ENCODE data around the gene MYRFL.

The MYRFL gene

GRCh38 chr12:69935651-69936100 is 110.6 kb downstream of the MYRFL start:
- DNase-seq, result no peak

- no peak for DNase-seq
These were observed 111.2 kb downstream of the MYRFL start for GRCh38 chr12:69936214-69936731.

GRCh38 chr12:69936766-69937165 is 111.7 kb downstream of the MYRFL start:
- no peak for DNase-seq

GRCh38 chr12:69947123-69947522 is 122.1 kb downstream of the MYRFL start:
- DNase-seq, result no peak

- no peak for DNase-seq
These were observed 122.9 kb downstream of the MYRFL start for GRCh38 chr12:69947897-69948296.

- no peak for DNase-seq
These were observed 123.8 kb downstream of the MYRFL start for GRCh38 chr12:69948851-69949250.

GRCh38 chr12:69949311-69950002 is 124.4 kb downstream of the MYRFL start:
- no peak for DNase-seq

- no peak for DNase-seq
These were observed 126.1 kb downstream of the MYRFL start for GRCh38 chr12:69951108-69951507.

GRCh38 chr12:69952890-69953289 is 127.9 kb downstream of the MYRFL start:
- no peak for DNase-seq

- no peak for DNase-seq
These were observed 136.2 kb downstream of the MYRFL start for GRCh38 chr12:69961246-69961645.

GRCh38 chr12:69966409-69966808 is 141.4 kb downstream of the MYRFL start:
- DNase-seq, result no peak

- DNase-seq, result no peak
These were observed 141.8 kb downstream of the MYRFL start for GRCh38 chr12:69966839-69967238.

GRCh38 chr12:69969011-69969410 is 144.0 kb downstream of the MYRFL start:
- no peak for DNase-seq

- DNase-seq, result no peak
These were observed 147.1 kb downstream of the MYRFL start for GRCh38 chr12:69972136-69972535.

GRCh38 chr12:69978020-69978419 is 153.0 kb downstream of the MYRFL start:
- DNase-seq, result no peak

GRCh38 chr12:69981881-69982475 is 157.0 kb downstream of the MYRFL start:
- no peak for DNase-seq

- DNase-seq, result no peak
These were observed 159.2 kb downstream of the MYRFL start for GRCh38 chr12:69984241-69984640.

- no peak for DNase-seq
These were observed 160.6 kb downstream of the MYRFL start for GRCh38 chr12:69985656-69986055.

GRCh38 chr12:69986114-69986513 is 161.1 kb downstream of the MYRFL start:
- DNase-seq, result no peak

GRCh38 chr12:69987579-69988091 is 162.6 kb downstream of the MYRFL start:
- DNase-seq, result no peak

- DNase-seq, result no peak
These were observed 163.7 kb downstream of the MYRFL start for GRCh38 chr12:69988481-69989321.

GRCh38 chr12:69991690-69992288 is 166.8 kb downstream of the MYRFL start:
- no peak for DNase-seq

- no peak for DNase-seq
These were observed 168.4 kb downstream of the MYRFL start for GRCh38 chr12:69993433-69993832.

Measured in activated naive CD4-positive, alpha-beta T cell treated with Interleukin-2 at 50 U/mL for 16 hours (primary cell).